HG03571 (cell line): ENCODE data around the gene AVP.
"Not testable (repeated sequence)": the region's sequence is repeated elsewhere in the genome, so short reads cannot be mapped to it uniquely, and the experiment has no call there.

Experiments
- ATAC-seq: cut with Tn5 transposase; IDR thresholded peaks from one replicate; pipeline ENCODE4 v1.9.1; 2021; ENCODE audit not compliant: unreplicated experiment

The AVP gene

GRCh38 chr20:3082955-3083952 is 1.3 kb downstream of the AVP start:
- no peak for ATAC-seq

- no peak for ATAC-seq
Observed at GRCh38 chr20:3082306-3082951, 2.1 kb downstream of the AVP start.

- no peak for ATAC-seq
Observed at GRCh38 chr20:3081641-3082040, 2.9 kb downstream of the AVP start.

- no peak for ATAC-seq
Observed at GRCh38 chr20:3080939-3081388, 3.6 kb downstream of the AVP start.

- ATAC-seq = no peak
Observed at GRCh38 chr20:3077618-3078134, 6.8 kb downstream of the AVP start.

GRCh38 chr20:3075315-3075714 is 9.2 kb downstream of the AVP start:
- not testable (repeated sequence) for ATAC-seq

- ATAC-seq = no peak
Observed at GRCh38 chr20:3074812-3075211, 9.7 kb downstream of the AVP start.

GRCh38 chr20:3073251-3073643 is 11.3 kb downstream of the AVP start:
- not testable (repeated sequence) for ATAC-seq

GRCh38 chr20:3072530-3073250 is 11.8 kb downstream of the AVP start:
- no peak for ATAC-seq

GRCh38 chr20:3071610-3072529 is 12.7 kb downstream of the AVP start, which contains the start of gene OXT:
TSS of gene OXT (plus strand) at chr20:3071620. CDS start at chr20:3071656, 36 bp downstream.
- ATAC-seq = no peak

- ATAC-seq = no peak
Observed at GRCh38 chr20:3071266-3071609, 13.3 kb downstream of the AVP start.

- no peak for ATAC-seq
Observed at GRCh38 chr20:3070725-3071124, 13.8 kb downstream of the AVP start.

- no peak for ATAC-seq
Observed at GRCh38 chr20:3068986-3069900, 15.3 kb downstream of the AVP start.

GRCh38 chr20:3068075-3068474 is 16.4 kb downstream of the AVP start:
- ATAC-seq = peak; percentile 47

GRCh38 chr20:3067139-3068014 is 17.1 kb downstream of the AVP start:
- no peak for ATAC-seq

GRCh38 chr20:3064119-3064518 is 20.4 kb downstream of the AVP start:
- ATAC-seq = not testable (repeated sequence)

GRCh38 chr20:3059489-3059888 is 25.0 kb downstream of the AVP start:
- ATAC-seq = no peak

GRCh38 chr20:3051385-3052019 is 33.0 kb downstream of the AVP start:
- ATAC-seq = no peak
